ENCODE results near the gene NPTX2. TPM values are rescaled to one million over a fixed set of nuclear protein-coding genes. Genes with fewer than 3 reads are reported as not detected.

Gene NPTX2
- total and polyA plus RNA-seq, 10 of the 15 experiments (the other 5 are each of a cell fraction or from before 2014, with no cell fraction given) = 0.04 TPM; not detected in 9

- TF ChIP-seq WRNIP1 (IDR thresholded peaks at IDR 0.05; ENCODE audit: borderline replicate concordance, low read depth, low read length) (0 out of 2 replicates have a peak, but pooled peaks have one; percentile 32), CUX1 (IDR thresholded peaks at IDR 0.05; ENCODE audit: insufficient replicate concordance, low read depth, low read length) (peak; percentile 29), SREBF2 (IDR thresholded peaks at IDR 0.05; ENCODE audit: low read length) (no peak), ZNF24 (IDR thresholded peaks at IDR 0.05) (no peak), CHD2 (IDR thresholded peaks at IDR 0.05; ENCODE audit: borderline replicate concordance, low read depth, low read length) (no peak), RAD51 (IDR thresholded peaks at IDR 0.05) (no peak), NR2C1 (IDR thresholded peaks at IDR 0.05) (no peak), ZNF622 (IDR thresholded peaks at IDR 0.05) (no peak), EZH2 (IDR thresholded peaks at IDR 0.05; ENCODE audit: borderline replicate concordance, control insufficient read depth, low read depth, low read length) (no peak), EED (IDR thresholded peaks at IDR 0.05; ENCODE audit: low read depth) (no peak; the same call in 1 of the 2 replicates), IRF5 (IDR thresholded peaks at IDR 0.05; ENCODE audit: borderline replicate concordance) (no peak), SMC3 (IDR thresholded peaks at IDR 0.05; ENCODE audit: borderline replicate concordance, low read length) (no peak), STAT1 (conservative IDR thresholded peaks at IDR 0.05) (no peak), BRCA1 (IDR thresholded peaks at IDR 0.05; ENCODE audit: low read depth, low read length) (no peak), BMI1 (IDR thresholded peaks at IDR 0.05; ENCODE audit: borderline replicate concordance) (peak; percentile 81), IKZF2 (IDR thresholded peaks at IDR 0.05) (peak; percentile 73 to 75; a peak in 3 of 4 replicates), NFYB (IDR thresholded peaks at IDR 0.05; ENCODE audit: insufficient read depth, low read depth, low read length) (no peak), BACH1 (IDR thresholded peaks at IDR 0.05; ENCODE audit: borderline replicate concordance) (no peak), MTA2 (IDR thresholded peaks at IDR 0.05; ENCODE audit: low read depth) (peak; percentile 45), PML (IDR thresholded peaks at IDR 0.05; ENCODE audit: low read length) (no peak), CREB1 (IDR thresholded peaks at IDR 0.05; ENCODE audit: low read depth) (peak; percentile 16; the same call in 1 of the 2 replicates), RAD21 (IDR thresholded peaks at IDR 0.05; ENCODE audit: insufficient read depth, low read depth, low read length) (no peak), HDGF (IDR thresholded peaks at IDR 0.05) (no peak), SMARCA5 (IDR thresholded peaks at IDR 0.05) (0 out of 2 replicates have a peak, but pooled peaks have one; percentile 28), NFXL1 (IDR thresholded peaks at IDR 0.05; ENCODE audit: borderline replicate concordance) (no peak)
Measured at GRCh38 chr7:98641646-98642500, 24.8 kb downstream of the NPTX2 start (continued).
